ENCODE data around the gene FMO5. TPM values are rescaled to one million over a fixed set of nuclear protein-coding genes. Genes with fewer than 3 reads are reported as not detected.

FMO5 gene
- polyA plus RNA-seq, 1 donor (not counting 4 experiments of a cell fraction or from before 2014, with no cell fraction given) = 0.31 TPM

- peaks cover 8 to 11% of the 10 kb centered on the region in 2 experiments for H3K36me3 ChIP-seq (ENCODE audit: control insufficient read depth in 2 of 2, extremely low read depth in 1 of 2, insufficient read depth in 2 of 2, low read length in 2 of 2)
- FAIRE-seq = no peak
- dilution Hi-C loops (cut with MboI; ENCODE audit: extremely low pct_ligation_motif_present, low sequenced_read_pairs) = no loop called here
- H2AFZ ChIP-seq (ENCODE audit: control insufficient read depth, low read length) = no peak overlapping the region
- no peak overlapping the region for H3K9ac ChIP-seq (ENCODE audit: control insufficient read depth, extremely low read depth, insufficient read depth, low read length)
- DNase-seq (ENCODE audit: low read depth, low spot score) = no peak
- H3K4me2 ChIP-seq (ENCODE audit: control insufficient read depth, extremely low read depth, insufficient read depth, low read depth, low read length) = no peak overlapping the region
- no peaks in the 10 kb centered on the region for H3K9me1 ChIP-seq (ENCODE audit: control insufficient read depth, extremely low read depth, insufficient read depth, low read length)
- TF ChIP-seq EZH2 (IDR thresholded peaks at IDR 0.05; ENCODE audit: low read length) (no peak), CTCF (optimal IDR thresholded peaks at IDR 0.05 in 1 of 3, IDR thresholded peaks at IDR 0.05 in 1 of 3, conservative IDR thresholded peaks at IDR 0.05 in 1 of 3; ENCODE audit: extremely low read depth in 1 of 3, insufficient read depth in 2 of 3, low read length in 3 of 3) (no peak)
- no peaks in the 10 kb centered on the region for H3K27me3 ChIP-seq (ENCODE audit: control insufficient read depth, extremely low read depth, insufficient read depth, low read length)
- no peaks in the 10 kb centered on the region for H4K20me1 ChIP-seq (ENCODE audit: control insufficient read depth, extremely low read depth, insufficient read depth, low read length)
- H3K4me1 ChIP-seq (ENCODE audit: control insufficient read depth, extremely low read depth, insufficient read depth, low read length) = no peaks in the 10 kb centered on the region
- peaks cover 74% of the 10 kb centered on the region for H3K79me2 ChIP-seq (ENCODE audit: control insufficient read depth, insufficient read depth, low read length)
- no peak overlapping the region for H3K4me3 ChIP-seq (ENCODE audit: control insufficient read depth in 2 of 3, extremely low read depth in 1 of 3, insufficient read depth in 2 of 3, low read depth in 1 of 3, low read length in 3 of 3)
- H3K9me3 ChIP-seq (ENCODE audit: control insufficient read depth, low read depth, low read length) = no peaks in the 10 kb centered on the region
- peak overlapping the region; percentile 9 for H3K27ac ChIP-seq (ENCODE audit: control insufficient read depth, insufficient read depth, low read length)
Observed at GRCh38 chr1:147252540-147252939, 27.4 kb upstream of the FMO5 start.

- H4K20me1 ChIP-seq (ENCODE audit: control insufficient read depth, extremely low read depth, insufficient read depth, low read length) = peaks cover 6% of the 10 kb centered on the region
- H3K9me3 ChIP-seq (ENCODE audit: control insufficient read depth, low read depth, low read length) = no peaks in the 10 kb centered on the region
- H3K36me3 ChIP-seq (ENCODE audit: control insufficient read depth in 2 of 2, extremely low read depth in 1 of 2, insufficient read depth in 2 of 2, low read length in 2 of 2) = peaks cover 3 to 5% of the 10 kb centered on the region in 2 experiments
- TF ChIP-seq EZH2 (IDR thresholded peaks at IDR 0.05; ENCODE audit: low read length) = no peak
- no peak for TF ChIP-seq CTCF (optimal IDR thresholded peaks at IDR 0.05 in 1 of 3, IDR thresholded peaks at IDR 0.05 in 1 of 3, conservative IDR thresholded peaks at IDR 0.05 in 1 of 3; ENCODE audit: extremely low read depth in 1 of 3, insufficient read depth in 2 of 3, low read length in 3 of 3)
- H3K79me2 ChIP-seq (ENCODE audit: control insufficient read depth, insufficient read depth, low read length) = peaks cover 93% of the 10 kb centered on the region
- H3K4me1 ChIP-seq (ENCODE audit: control insufficient read depth, extremely low read depth, insufficient read depth, low read length) = peaks cover 10% of the 10 kb centered on the region
- no peak for DNase-seq (ENCODE audit: low read depth, low spot score)
- H2AFZ ChIP-seq (ENCODE audit: control insufficient read depth, low read length) = no peak overlapping the region
- H3K27ac ChIP-seq (ENCODE audit: control insufficient read depth, insufficient read depth, low read length) = no peak overlapping the region
- H3K4me3 ChIP-seq (ENCODE audit: control insufficient read depth in 2 of 3, extremely low read depth in 1 of 3, insufficient read depth in 2 of 3, low read depth in 1 of 3, low read length in 3 of 3) = no peak overlapping the region
- no peak for FAIRE-seq
- H3K4me2 ChIP-seq (ENCODE audit: control insufficient read depth, extremely low read depth, insufficient read depth, low read depth, low read length) = no peak overlapping the region
- H3K9ac ChIP-seq (ENCODE audit: control insufficient read depth, extremely low read depth, insufficient read depth, low read length) = no peak overlapping the region
- no peaks in the 10 kb centered on the region for H3K27me3 ChIP-seq (ENCODE audit: control insufficient read depth, extremely low read depth, insufficient read depth, low read length)
- dilution Hi-C loops (cut with MboI; ENCODE audit: extremely low pct_ligation_motif_present, low sequenced_read_pairs) = no loop called here
- peaks cover 2% of the 10 kb centered on the region for H3K9me1 ChIP-seq (ENCODE audit: control insufficient read depth, extremely low read depth, insufficient read depth, low read length)
Observed at GRCh38 chr1:147247656-147248238, 22.6 kb upstream of the FMO5 start.

All from keratinocyte (primary cell).